HG02759 (cell line): ENCODE measurements around the gene PLXNA4.

Experiments used
- ATAC-seq: cut with Tn5 transposase; IDR thresholded peaks from one replicate; pipeline ENCODE4 v1.9.1; 2021; ENCODE audit warnings: mild to moderate bottlenecking, moderate library complexity; ENCODE audit not compliant: unreplicated experiment

PLXNA4 gene

GRCh38 chr7:132480534-132480933, 95.7 kb downstream of the PLXNA4 start:
- ATAC-seq, result no peak

DNA sequence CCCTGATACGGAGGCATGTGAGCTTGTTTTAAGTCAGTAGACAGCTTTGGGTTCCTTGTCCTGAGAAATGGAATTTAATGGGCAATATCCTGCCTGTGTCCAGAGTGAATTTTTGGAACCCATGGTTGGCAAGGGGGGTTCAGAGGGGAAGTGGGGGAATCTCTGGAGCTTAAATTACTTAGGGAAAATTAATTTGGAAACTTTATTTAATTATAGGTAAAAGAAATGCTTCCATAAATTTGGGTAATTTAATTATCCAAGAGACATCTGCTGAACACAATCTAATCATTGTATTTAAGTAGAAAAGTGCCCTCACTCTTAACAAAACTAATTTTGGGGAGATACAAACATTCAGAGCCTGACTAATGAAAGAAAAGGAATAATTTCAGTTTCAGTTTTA, 99.7 kb downstream of the PLXNA4 start:
- no peak for ATAC-seq

- ATAC-seq, result no peak
Measured at GRCh38 chr7:132475669-132476116, 100.6 kb downstream of the PLXNA4 start.

DNA sequence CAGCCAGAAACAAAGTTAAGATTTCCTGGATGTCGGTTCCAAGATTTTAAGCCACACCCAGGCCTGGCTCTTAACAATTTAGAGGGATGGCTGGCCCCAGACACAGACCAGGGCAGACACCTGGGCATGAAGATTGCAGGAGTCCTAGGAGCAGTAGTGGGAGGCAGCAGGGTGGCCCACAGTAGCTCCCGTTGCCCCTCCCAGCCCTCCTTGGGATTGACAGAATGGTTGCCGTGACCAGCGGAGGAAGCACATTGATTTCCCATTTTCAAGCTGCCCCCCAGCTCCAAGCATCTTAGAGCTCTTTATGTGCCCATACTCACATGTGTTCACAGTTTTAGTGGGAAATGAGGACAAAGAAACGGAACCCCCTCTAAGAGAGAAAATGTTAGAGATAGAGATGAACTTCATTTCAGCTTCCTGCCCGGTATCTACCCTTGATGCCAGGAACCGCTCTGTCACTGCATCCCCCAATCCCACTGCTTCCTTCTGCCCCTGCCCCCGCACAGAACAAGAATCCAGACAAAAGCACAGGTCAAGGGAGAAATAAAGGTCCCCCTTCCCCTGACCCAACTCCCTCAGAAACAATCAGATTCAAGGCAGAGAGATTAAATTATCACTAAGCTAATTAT, 101.1 kb downstream of the PLXNA4 start:
- ATAC-seq, result no peak

DNA sequence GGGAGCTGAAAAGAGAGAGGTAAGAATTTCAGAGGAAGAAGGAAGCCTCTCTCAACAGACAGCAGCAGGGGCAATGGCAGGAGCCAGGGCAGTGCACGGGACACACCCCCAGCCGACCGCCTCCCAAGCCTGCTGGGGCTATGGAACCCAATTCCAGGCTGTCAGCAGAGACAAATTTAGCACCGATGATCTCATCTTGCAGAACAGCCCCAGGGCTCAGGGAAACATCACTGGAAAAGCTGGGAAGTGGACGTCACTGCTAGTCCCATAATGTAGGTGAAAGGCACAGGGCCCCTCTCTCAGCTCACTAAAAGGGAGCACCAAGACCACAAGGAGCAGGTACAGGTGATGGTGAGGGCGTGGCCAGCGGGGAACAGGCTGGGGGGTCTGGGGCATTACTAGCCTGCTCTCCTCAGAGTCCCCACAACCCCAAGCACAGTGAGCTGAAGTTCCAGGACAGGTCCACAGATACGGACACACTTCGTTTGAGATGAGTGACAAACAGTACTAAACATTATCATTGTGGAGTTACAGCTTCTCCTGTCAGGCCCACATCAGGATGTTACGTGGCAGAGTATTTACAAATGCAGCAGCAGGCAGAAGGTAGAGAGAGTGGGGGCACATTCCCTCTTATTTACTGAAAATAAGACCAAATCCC, 103.7 kb downstream of the PLXNA4 start:
- no peak for ATAC-seq

GRCh38 chr7:132471515-132471914, 104.8 kb downstream of the PLXNA4 start:
- no peak for ATAC-seq

DNA sequence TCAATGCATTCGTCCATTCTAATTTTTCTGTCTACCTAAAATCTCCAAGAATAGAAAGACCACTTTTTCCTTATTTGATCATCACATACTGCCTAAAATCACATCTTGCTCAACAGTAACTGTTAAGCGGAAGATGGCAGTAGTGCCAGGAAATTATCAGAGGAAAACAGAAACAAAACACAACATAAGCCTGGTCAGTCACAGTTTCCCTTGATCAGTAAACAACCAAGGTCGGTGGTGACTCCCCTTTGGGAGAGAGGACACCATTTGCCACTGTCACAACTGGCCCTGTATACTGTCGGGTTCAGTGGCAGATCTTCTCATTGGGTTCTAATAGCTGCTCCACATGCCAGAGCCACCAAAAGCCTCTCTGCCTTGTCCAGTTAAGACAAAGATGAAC, 106.6 kb downstream of the PLXNA4 start:
- ATAC-seq, result no peak

DNA sequence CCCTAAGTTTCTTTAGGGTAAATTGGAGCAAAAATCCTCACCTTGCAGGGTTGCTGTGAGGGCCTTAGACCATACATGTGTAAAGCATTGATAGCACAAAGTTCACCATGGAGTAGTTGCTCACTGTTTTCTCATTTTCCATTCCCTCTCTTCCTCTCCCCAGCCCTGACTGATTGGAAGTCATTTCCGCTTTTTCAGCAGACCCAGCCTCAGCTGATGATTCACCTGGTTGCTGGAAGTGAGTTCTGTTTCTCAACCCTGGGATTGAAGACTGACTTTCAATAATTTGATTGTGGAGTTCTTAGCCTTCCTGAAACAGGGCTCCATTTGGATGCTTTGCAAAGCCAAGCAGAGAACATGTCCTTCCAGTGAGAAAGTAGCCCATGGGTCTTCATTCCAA, 107.0 kb downstream of the PLXNA4 start:
- ATAC-seq, result no peak

DNA sequence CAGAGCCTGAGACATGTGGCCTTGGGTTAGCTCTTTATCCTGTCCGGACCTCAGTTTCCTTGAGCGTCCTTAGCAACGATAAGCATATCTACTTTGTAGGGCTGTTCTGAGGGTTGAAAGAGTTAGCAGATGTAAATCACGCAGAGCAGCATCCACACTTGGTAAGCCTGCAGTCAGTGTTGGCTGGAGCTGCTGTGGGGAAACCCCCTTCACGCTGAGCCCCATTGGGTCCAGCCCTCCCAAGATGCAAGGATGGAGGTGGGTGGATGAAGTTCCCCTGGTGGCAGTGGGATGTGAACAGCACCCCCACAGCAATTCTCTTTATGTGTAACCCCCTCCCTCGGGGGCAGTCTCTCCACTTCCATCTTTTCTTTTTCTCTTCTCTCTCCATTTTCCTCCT, 109.9 kb downstream of the PLXNA4 start:
- no peak for ATAC-seq

DNA sequence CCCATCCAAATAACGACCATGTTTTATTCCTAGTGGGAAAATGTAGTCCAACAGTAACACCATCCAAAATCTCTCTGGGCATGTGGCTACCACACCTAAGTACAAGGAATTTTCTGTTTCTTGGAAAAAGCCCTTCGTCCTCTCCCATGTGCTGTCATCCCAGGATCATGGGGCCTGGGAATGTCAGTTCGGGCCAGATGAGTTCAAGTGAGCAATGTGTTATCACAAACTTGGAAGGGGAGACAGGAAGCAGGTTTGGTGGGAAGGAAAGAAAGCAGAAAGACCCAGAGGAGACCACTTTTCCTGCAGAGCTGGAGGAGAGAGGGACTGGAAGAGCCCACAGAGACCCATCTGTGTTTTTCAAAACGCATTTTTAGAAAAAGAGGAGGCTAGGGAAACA, 110.8 kb downstream of the PLXNA4 start:
- no peak for ATAC-seq

GRCh38 chr7:132464740-132465139, 111.5 kb downstream of the PLXNA4 start:
- ATAC-seq, result no peak

- no peak for ATAC-seq
Measured at GRCh38 chr7:132463922-132464321, 112.3 kb downstream of the PLXNA4 start.

DNA sequence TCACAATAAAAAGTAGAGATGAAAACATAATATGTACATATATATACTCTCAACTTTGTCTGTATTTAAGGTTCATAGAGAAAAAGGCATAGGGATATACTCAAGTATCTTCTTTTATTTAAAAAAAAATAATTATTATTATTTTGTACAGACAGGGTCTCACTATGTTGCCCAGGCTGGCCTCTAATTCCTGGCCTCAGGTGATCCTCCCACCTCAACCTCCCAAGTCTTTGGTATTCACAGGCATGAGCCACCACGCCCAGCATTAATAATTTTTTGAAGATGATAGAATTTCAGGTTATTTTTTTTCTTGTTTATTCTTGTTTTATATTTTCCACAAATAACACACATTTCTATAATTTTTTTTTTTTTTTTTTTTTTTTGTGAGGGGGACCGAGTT, 113.8 kb downstream of the PLXNA4 start:
- ATAC-seq, result no peak

- no peak for ATAC-seq
Measured at GRCh38 chr7:132461032-132461592, 115.2 kb downstream of the PLXNA4 start.

DNA sequence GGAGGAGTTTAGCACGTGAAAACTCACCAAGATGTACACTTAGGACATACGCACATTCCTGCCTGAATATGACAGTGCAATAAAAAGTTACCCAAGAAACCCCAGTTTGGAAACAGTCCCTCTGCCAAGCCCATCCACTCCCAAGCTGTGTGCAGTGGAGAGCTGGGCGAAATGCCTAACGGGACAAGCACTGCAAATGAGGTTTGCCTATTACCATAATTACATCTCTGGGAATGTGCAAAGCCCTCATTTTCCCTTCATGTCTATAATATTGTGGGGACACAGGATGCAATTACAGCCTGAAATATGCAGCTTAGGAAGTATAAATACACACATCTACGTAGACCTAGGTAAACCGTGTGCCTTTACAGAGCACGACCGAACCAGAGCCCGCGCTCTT, 117.5 kb downstream of the PLXNA4 start:
- ATAC-seq, result no peak

DNA sequence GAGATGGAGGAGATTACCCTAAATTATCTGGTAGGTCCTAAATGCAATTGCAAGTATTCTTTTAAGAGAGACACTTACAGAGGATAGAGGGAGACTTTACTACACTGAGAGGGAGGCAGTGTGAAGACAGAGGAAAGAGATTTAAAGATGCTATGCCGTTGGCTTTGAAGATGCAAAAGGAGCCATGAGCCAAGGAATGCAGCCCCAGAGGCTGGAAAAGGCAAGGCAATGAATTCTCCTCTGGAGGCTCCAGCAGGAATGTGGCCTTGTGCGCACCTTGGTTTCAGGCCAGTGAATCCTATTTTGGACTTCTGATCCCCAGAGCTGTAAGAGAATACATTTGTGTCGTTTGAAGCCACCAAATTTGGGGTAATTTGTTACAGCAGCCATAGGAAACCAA, 118.6 kb downstream of the PLXNA4 start:
- no peak for ATAC-seq

- no peak for ATAC-seq
Measured at GRCh38 chr7:132456418-132456817, 119.9 kb downstream of the PLXNA4 start.

- no peak for ATAC-seq
Measured at GRCh38 chr7:132455378-132455777, 120.9 kb downstream of the PLXNA4 start.

- ATAC-seq, result no peak
Measured at GRCh38 chr7:132453826-132454225, 122.4 kb downstream of the PLXNA4 start.

DNA sequence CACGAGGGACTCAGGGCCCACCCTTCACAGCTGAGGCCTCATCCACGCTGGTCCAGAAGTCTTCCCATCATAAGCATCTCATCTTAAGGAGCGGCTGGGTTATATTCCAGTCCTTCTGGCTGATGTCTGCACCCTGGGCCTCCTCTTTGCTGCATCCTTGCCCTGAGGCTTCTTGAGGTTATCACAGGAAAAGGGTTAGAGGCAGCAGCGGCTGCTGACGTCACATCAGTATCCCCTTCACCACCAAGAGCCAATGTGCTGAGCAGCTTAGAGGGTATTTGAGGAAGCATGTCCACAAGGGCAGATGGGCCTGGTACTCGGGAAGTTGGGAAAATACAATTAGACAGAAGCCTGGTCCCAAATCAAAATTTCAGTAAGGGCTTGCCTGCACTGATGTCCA, 125.1 kb downstream of the PLXNA4 start:
- no peak for ATAC-seq

DNA sequence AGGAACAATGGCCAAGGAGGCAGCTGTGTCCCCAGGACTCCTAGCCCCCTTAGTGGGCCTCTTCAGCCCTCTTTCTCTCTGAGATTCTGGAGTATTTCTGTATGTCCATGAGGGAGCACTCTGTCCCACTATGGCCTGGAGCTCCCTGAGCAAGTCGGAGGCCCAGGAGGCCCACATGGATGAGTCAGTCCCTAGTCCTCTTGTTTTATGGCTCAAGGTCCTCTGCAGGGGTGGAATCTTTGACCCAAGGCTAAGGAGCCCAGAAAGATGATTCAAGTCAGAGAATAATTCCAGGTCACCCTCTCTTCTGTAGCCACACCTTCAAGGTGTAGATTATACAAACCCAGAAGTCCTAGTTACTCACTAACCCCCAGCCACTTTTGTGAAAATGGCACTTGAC, 125.6 kb downstream of the PLXNA4 start:
- no peak for ATAC-seq

DNA sequence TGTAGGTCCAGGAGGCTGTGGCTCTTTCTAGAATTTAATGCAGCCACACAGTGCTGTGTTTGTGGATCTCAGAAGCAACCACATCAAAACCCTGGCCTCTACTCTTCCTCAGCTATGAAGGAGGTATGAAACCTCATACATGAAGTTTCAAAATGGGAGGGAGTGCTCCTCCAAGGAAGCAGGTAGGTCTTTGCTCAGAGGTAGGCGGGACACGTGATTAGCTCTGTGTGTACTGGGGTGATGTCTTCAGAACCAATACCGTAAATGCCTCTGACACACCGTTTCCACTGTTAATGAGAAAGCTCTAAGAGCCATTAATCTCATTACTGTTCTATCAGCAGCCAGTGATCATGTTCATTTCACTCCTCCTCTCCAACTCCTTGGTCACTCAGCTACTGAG, 126.1 kb downstream of the PLXNA4 start:
- no peak for ATAC-seq
